ENCODE results near the gene ZDHHC19. TPM values are rescaled to one million over a fixed set of nuclear protein-coding genes. Genes with fewer than 3 reads are reported as not detected.

ZDHHC19 gene
- total RNA-seq, 1 donor from 2014 or later, result not detected

DNA sequence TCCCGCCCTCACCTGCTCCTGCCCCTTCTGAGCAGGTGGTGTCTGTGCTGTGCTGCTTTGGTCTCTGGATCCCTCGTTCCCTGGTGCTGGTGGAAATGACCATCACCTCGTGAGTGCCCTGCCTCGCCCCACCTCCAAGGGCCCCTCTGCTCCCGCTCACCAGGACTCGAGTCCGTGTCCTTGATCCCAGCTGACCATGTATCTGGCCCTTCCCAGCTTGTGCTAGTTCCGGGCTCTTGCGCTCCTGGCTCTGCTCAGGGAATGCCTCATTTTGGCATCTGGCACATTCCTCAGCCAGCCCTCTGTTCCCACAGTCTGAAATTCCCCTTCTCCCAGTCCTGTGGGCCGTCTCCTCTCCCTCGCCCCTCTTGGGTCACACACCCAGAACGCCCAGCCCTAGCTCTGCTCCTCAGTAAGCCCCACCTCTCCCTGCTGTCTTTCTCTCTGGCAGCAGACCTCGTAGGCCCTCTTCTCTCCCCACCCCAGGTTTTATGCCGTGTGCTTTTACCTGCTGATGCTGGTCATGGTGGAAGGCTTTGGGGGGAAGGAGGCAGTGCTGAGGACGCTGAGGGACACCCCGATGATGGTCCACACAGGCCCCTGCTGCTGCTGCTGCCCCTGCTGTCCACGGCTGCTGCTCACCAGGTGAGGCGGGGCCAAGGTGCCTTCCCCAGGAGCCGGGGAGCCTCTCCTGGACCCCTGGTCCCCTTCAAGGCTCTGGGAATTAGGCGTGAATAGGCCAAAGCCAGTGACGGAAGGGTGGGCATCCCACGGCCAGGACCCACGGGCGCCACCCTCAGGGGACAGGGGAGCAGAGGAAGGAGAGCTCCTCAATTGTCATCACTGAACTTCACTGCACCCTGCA, 16.7 kb upstream of the ZDHHC19 start:
- intact Hi-C loops (cut with DNase I), result no loop called here
- Histone ChIP-seq H3K4me3 (no peak overlapping the region), H3K36me3 (no peaks in the 10 kb centered on the region), H3K27me3 (no peaks in the 10 kb centered on the region), H3K4me1 (no peaks in the 10 kb centered on the region), H3K27ac (no peak overlapping the region), H3K9me3 (no peaks in the 10 kb centered on the region)
- TF ChIP-seq POLR2A (IDR thresholded peaks at IDR 0.05), result no peak
- TF ChIP-seq POLR2AphosphoS5 (IDR thresholded peaks at IDR 0.05; ENCODE audit: insufficient read depth in 1 of 2, low read depth in 1 of 2), result no peak
- TF ChIP-seq, protein P1, sequence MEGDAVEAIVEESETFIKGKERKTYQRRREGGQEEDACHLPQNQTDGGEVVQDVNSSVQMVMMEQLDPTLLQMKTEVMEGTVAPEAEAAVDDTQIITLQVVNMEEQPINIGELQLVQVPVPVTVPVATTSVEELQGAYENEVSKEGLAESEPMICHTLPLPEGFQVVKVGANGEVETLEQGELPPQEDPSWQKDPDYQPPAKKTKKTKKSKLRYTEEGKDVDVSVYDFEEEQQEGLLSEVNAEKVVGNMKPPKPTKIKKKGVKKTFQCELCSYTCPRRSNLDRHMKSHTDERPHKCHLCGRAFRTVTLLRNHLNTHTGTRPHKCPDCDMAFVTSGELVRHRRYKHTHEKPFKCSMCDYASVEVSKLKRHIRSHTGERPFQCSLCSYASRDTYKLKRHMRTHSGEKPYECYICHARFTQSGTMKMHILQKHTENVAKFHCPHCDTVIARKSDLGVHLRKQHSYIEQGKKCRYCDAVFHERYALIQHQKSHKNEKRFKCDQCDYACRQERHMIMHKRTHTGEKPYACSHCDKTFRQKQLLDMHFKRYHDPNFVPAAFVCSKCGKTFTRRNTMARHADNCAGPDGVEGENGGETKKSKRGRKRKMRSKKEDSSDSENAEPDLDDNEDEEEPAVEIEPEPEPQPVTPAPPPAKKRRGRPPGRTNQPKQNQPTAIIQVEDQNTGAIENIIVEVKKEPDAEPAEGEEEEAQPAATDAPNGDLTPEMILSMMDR (IDR thresholded peaks at IDR 0.05), result no peak
- no peak for DNase-seq (ENCODE audit: extremely low spot score in 2 of 2)

DNA sequence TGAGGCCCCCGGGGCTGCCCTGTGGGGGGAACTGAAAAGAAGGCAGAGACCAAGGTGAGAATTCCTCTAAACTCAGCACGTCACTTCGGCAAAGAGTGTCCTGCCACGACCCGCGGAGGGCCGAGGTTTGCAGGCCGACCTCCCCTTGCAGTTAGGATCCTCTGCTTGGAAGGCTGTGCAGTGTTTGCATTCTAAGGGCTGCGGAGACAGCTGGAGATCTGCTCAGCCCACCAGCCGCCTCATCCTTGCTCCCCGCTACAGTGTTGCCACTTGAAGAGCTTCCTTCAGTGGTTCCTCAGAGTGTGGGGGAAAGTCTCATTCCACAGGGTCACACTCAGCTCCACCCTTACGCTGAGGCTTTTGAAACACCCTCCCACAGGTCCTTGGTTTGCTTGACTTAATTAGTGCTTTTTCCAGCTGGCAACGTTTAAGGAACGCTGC, 15.9 kb upstream of the ZDHHC19 start:
- H3K9me3 ChIP-seq, result no peaks in the 10 kb centered on the region
- H3K27me3 ChIP-seq, result no peaks in the 10 kb centered on the region
- H3K4me3 ChIP-seq, result no peak overlapping the region
- intact Hi-C loops (cut with DNase I), result no loop called here
- no peak for DNase-seq (ENCODE audit: extremely low spot score in 2 of 2)
- no peak overlapping the region for H3K27ac ChIP-seq
- TF ChIP-seq, protein P1 (IDR thresholded peaks at IDR 0.05), result no peak
- TF ChIP-seq POLR2A (IDR thresholded peaks at IDR 0.05) (no peak), POLR2AphosphoS5 (IDR thresholded peaks at IDR 0.05; ENCODE audit: insufficient read depth in 1 of 2, low read depth in 1 of 2) (no peak)
- no peaks in the 10 kb centered on the region for H3K4me1 ChIP-seq
- no peaks in the 10 kb centered on the region for H3K36me3 ChIP-seq

DNA sequence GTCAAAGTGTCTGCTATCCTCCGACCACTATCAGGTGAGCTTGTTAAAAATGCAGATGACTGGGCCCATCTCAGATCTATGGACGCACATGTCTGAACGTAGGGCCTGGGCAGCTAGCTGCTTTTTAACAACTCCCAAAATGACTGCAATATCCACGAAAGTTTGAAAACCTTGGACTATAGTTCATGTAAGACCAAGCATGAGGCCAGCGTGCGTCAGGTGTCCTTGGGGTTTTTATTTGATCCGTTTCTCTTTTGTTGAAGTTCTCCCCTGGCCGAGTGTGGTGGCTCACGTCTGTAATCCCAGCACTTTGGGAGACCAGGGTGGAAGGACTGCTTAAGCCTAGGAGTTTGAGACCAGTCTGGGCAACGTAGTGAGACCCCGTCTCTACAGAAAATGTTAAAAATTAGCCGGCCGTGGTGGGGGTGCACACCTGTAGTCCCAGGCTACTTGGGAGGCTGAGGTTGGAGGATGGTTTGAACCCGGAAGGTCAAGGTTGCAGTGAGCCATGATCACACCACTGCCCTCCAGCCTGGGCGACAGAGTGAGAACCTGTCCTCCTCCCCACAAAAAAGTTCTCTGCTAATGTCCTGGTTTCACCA, 14.7 kb upstream of the ZDHHC19 start:
- no peak for TF ChIP-seq POLR2AphosphoS5 (IDR thresholded peaks at IDR 0.05; ENCODE audit: insufficient read depth in 1 of 2, low read depth in 1 of 2)
- no peaks in the 10 kb centered on the region for H3K9me3 ChIP-seq
- H3K36me3 ChIP-seq, result no peaks in the 10 kb centered on the region
- no peaks in the 10 kb centered on the region for H3K27me3 ChIP-seq
- no peaks in the 10 kb centered on the region for H3K4me1 ChIP-seq
- no peak overlapping the region for H3K4me3 ChIP-seq
- no peak overlapping the region for H3K27ac ChIP-seq
- intact Hi-C loops (cut with DNase I), result no loop called here
- no peak for DNase-seq (ENCODE audit: extremely low spot score in 2 of 2)

DNA sequence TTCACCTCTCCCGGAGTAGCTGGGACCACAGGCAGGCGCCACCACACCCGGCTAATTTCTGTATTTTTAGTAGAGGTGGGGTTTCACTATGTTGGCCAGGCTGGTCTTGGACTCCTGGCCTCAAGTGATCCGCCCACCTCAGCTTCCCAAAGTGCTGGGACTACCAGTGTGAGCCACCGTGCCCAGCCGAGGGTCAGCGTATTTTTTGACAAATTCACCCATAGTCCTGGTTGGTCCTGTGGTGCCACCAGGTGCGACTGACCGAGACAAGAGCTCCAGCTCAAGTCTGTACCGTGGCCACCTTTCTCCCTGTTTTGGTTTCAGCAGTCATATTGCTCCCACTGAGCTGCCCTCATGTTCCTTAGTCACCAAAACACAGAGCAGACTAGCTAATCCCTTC, 13.9 kb upstream of the ZDHHC19 start:
- no peak overlapping the region for H3K27ac ChIP-seq
- intact Hi-C loops (cut with DNase I), result no loop called here
- no peaks in the 10 kb centered on the region for H3K36me3 ChIP-seq
- TF ChIP-seq POLR2AphosphoS5 (IDR thresholded peaks at IDR 0.05; ENCODE audit: insufficient read depth in 1 of 2, low read depth in 1 of 2) (no peak), POLR2A (IDR thresholded peaks at IDR 0.05) (no peak)
- TF ChIP-seq, protein P1 (IDR thresholded peaks at IDR 0.05), result no peak
- no peaks in the 10 kb centered on the region for H3K9me3 ChIP-seq
- H3K4me3 ChIP-seq, result no peak overlapping the region
- no peaks in the 10 kb centered on the region for H3K27me3 ChIP-seq
- no peak for DNase-seq (ENCODE audit: extremely low spot score in 2 of 2)
- H3K4me1 ChIP-seq, result no peaks in the 10 kb centered on the region

DNA sequence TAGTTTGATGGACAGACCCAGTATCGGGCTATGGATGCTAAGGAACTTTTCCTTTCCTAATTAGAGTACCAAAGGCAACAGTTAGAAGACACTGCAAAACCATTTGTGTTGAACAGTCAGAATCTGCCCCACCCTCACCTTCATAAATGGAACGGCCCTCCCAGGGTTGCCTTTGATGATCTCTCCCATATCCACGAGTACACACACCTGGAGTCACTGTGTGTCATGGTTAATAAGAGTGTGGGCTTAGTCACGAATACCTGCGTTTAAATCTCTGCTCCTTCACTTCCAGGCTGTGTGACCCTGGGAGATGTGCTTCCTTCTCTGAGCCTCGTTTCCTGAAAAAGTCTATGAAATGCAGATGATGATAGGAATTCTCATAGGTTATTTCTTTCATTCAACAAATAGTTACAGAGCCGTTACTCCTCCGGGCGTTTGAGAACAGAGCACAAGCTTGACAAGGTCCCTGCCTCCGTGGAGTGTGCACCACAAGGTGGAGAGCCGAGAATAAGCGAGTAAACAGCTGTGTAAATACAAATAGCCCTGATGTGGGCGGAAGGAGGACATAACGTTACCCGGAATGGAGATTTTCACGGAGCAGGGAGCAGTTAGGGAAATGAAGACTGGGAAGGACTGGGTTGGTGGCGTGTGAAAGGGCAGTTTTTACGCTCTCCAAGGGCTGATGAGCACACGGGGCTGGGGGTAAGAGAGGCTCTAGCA, 11.8 kb upstream of the ZDHHC19 start:
- TF ChIP-seq POLR2A (IDR thresholded peaks at IDR 0.05), result no peak
- no peak for TF ChIP-seq POLR2AphosphoS5 (IDR thresholded peaks at IDR 0.05; ENCODE audit: insufficient read depth in 1 of 2, low read depth in 1 of 2)
- TF ChIP-seq, protein P1 (IDR thresholded peaks at IDR 0.05), result no peak
- no peak overlapping the region for H3K4me3 ChIP-seq
- intact Hi-C loops (cut with DNase I), result no loop called here
- no peak overlapping the region for H3K27ac ChIP-seq
- no peaks in the 10 kb centered on the region for H3K27me3 ChIP-seq
- H3K4me1 ChIP-seq, result no peaks in the 10 kb centered on the region
- DNase-seq (ENCODE audit: extremely low spot score in 2 of 2), result no peak
- no peaks in the 10 kb centered on the region for H3K9me3 ChIP-seq
- H3K36me3 ChIP-seq, result no peaks in the 10 kb centered on the region

Measured in vagina (tissue), 2 donors.